Measurements from ENCODE around the gene CACNA2D2. TPM values are rescaled to one million over a fixed set of nuclear protein-coding genes. Genes with fewer than 3 reads are reported as not detected.

Gene CACNA2D2
- total RNA-seq, 1 experiment from 2014 or later, result 0.59 TPM

- ChIA-PET POLR2A (interaction anchor here (0.6 to 0.7 kb wide), 2 partner anchors 10 to 517 kb away, joined by 6 to 8 read pairs; no protein-coding TSS in a partner anchor), CTCF (interaction anchor here (0.6 to 0.7 kb wide), 2 partner anchors 9 to 161 kb away, joined by 5 to 6 read pairs; no protein-coding TSS in a partner anchor)
- Histone ChIP-seq H3K27me3 (ENCODE audit: control insufficient read depth, insufficient read depth, low read length) (no peaks in the 10 kb centered on the region), H3K27ac (ENCODE audit: low read length) (no peak overlapping the region), H3K36me3 (ENCODE audit: control insufficient read depth, insufficient read depth, low read length) (no peaks in the 10 kb centered on the region), H3K9me3 (ENCODE audit: control insufficient read depth, insufficient read depth, low read depth, low read length) (no peaks in the 10 kb centered on the region), H3K4me3 (ENCODE audit: low read depth in 2 of 2, low read length in 2 of 2) (no peak overlapping the region), H3K4me1 (ENCODE audit: control insufficient read depth, insufficient read depth, low read length) (no peaks in the 10 kb centered on the region)
- DNase-seq (ENCODE audit: low read depth, low spot score) (no peak), ATAC-seq (no peak)
- intact Hi-C loops (cut with micrococcal nuclease; ENCODE audit: unreplicated experiment) (no loop called here), in situ Hi-C loops (cut with HindIII; ENCODE audit: low pct_unique_long_range_greater_than_20kb, low sequenced_read_pairs) (no loop called here)
- TF ChIP-seq REST (IDR thresholded peaks at IDR 0.05; ENCODE audit: insufficient read depth in 1 of 2, low read depth in 2 of 2, low read length in 1 of 2), result no peak
- TF ChIP-seq CTCF (IDR thresholded peaks at IDR 0.05), result no peak
- TF ChIP-seq POLR2AphosphoS5 (IDR thresholded peaks at IDR 0.05; ENCODE audit: low read depth, low read length), result no peak
- TF ChIP-seq TCF7L2 (IDR thresholded peaks at IDR 0.05; ENCODE audit: low read depth, low read length), result no peak
- TF ChIP-seq SIN3A (IDR thresholded peaks at IDR 0.05; ENCODE audit: borderline replicate concordance, insufficient read depth, low read depth, low read length), result no peak
- no TSS peak for BruUV-seq (replicated peaks)
Observed at GRCh38 chr3:50381383-50381782, 122.1 kb downstream of the CACNA2D2 start.

- ChIA-PET CTCF (no interaction called here), POLR2A (no interaction called here)
Observed at GRCh38 chr3:50380405-50381085, 122.9 kb downstream of the CACNA2D2 start.

More at GRCh38 chr3:50380405-50381085, 122.9 kb downstream of the CACNA2D2 start:
- H3K4me3 ChIP-seq (ENCODE audit: low read depth in 2 of 2, low read length in 2 of 2), result no peak overlapping the region
- no peaks in the 10 kb centered on the region for H3K27me3 ChIP-seq (ENCODE audit: control insufficient read depth, insufficient read depth, low read length)
- H3K36me3 ChIP-seq (ENCODE audit: control insufficient read depth, insufficient read depth, low read length), result no peaks in the 10 kb centered on the region
- no peak for TF ChIP-seq SIN3A (IDR thresholded peaks at IDR 0.05; ENCODE audit: borderline replicate concordance, insufficient read depth, low read depth, low read length)
- TF ChIP-seq POLR2AphosphoS5 (IDR thresholded peaks at IDR 0.05; ENCODE audit: low read depth, low read length), result no peak
- TF ChIP-seq TCF7L2 (IDR thresholded peaks at IDR 0.05; ENCODE audit: low read depth, low read length), result no peak
- TF ChIP-seq REST (IDR thresholded peaks at IDR 0.05; ENCODE audit: insufficient read depth in 1 of 2, low read depth in 2 of 2, low read length in 1 of 2), result no peak
- TF ChIP-seq CTCF (IDR thresholded peaks at IDR 0.05), result no peak
- no peak for DNase-seq (ENCODE audit: low read depth, low spot score)
- H3K9me3 ChIP-seq (ENCODE audit: control insufficient read depth, insufficient read depth, low read depth, low read length), result no peaks in the 10 kb centered on the region
- H3K4me1 ChIP-seq (ENCODE audit: control insufficient read depth, insufficient read depth, low read length), result no peaks in the 10 kb centered on the region
- H3K27ac ChIP-seq (ENCODE audit: low read length), result no peak overlapping the region
- in situ Hi-C loops (cut with HindIII; ENCODE audit: low pct_unique_long_range_greater_than_20kb, low sequenced_read_pairs) (no loop called here), intact Hi-C loops (cut with micrococcal nuclease; ENCODE audit: unreplicated experiment) (no loop called here)
- BruUV-seq (replicated peaks), result no TSS peak
- no peak for ATAC-seq
